GM12874 (cell line): ENCODE results near the gene HOXA7.

Experiments
- CTCF ChIP-seq: IDR thresholded peaks from 2 replicates; pipeline ENCODE4 v1.5.1; 2011; ENCODE audit warnings: low read depth, mild to moderate bottlenecking, control low read depth, low read length, moderate library complexity; ENCODE audit not compliant: insufficient read depth

Gene HOXA7

GRCh38 chr7:27154901-27155815, 1.3 kb downstream of the HOXA7 start:
- no peak for TF ChIP-seq CTCF

- TF ChIP-seq CTCF, result no peak
Measured at GRCh38 chr7:27154369-27154768, 2.1 kb downstream of the HOXA7 start.

GRCh38 chr7:27153526-27153925, 2.9 kb downstream of the HOXA7 start:
- TF ChIP-seq CTCF, result no peak

GRCh38 chr7:27152816-27153442, 3.5 kb downstream of the HOXA7 start:
- no peak for TF ChIP-seq CTCF

- TF ChIP-seq CTCF, result no peak
Measured at GRCh38 chr7:27151931-27152815, 4.3 kb downstream of the HOXA7 start, which contains the start of gene HOXA3. Gene HOXA3, minus strand, starts transcription at chr7:27152583. Its CDS starts 41,943 bp downstream, at chr7:27110640.

- TF ChIP-seq CTCF, result peak; percentile 6; the same call in 1 of the 2 replicates
Measured at GRCh38 chr7:27151341-27151930, 5.0 kb downstream of the HOXA7 start.
